NCI-H69 (cell line): Measurements from ENCODE around the gene ARHGAP27.
"Not testable (repeated sequence)": the region's sequence is repeated elsewhere in the genome, so short reads cannot be mapped to it uniquely, and the experiment has no call there.

Experiments used
- DNase-seq: peaks from one replicate; lab custom pipeline; 2025; lab: John Stamatoyannopoulos, UW

The ARHGAP27 gene, protein sequence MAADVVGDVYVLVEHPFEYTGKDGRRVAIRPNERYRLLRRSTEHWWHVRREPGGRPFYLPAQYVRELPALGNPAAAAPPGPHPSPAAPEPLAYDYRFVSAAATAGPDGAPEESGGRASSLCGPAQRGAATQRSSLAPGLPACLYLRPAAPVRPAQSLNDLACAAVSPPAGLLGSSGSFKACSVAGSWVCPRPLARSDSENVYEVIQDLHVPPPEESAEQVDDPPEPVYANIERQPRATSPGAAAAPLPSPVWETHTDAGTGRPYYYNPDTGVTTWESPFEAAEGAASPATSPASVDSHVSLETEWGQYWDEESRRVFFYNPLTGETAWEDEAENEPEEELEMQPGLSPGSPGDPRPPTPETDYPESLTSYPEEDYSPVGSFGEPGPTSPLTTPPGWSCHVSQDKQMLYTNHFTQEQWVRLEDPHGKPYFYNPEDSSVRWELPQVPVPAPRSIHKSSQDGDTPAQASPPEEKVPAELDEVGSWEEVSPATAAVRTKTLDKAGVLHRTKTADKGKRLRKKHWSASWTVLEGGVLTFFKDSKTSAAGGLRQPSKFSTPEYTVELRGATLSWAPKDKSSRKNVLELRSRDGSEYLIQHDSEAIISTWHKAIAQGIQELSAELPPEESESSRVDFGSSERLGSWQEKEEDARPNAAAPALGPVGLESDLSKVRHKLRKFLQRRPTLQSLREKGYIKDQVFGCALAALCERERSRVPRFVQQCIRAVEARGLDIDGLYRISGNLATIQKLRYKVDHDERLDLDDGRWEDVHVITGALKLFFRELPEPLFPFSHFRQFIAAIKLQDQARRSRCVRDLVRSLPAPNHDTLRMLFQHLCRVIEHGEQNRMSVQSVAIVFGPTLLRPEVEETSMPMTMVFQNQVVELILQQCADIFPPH

DNA sequence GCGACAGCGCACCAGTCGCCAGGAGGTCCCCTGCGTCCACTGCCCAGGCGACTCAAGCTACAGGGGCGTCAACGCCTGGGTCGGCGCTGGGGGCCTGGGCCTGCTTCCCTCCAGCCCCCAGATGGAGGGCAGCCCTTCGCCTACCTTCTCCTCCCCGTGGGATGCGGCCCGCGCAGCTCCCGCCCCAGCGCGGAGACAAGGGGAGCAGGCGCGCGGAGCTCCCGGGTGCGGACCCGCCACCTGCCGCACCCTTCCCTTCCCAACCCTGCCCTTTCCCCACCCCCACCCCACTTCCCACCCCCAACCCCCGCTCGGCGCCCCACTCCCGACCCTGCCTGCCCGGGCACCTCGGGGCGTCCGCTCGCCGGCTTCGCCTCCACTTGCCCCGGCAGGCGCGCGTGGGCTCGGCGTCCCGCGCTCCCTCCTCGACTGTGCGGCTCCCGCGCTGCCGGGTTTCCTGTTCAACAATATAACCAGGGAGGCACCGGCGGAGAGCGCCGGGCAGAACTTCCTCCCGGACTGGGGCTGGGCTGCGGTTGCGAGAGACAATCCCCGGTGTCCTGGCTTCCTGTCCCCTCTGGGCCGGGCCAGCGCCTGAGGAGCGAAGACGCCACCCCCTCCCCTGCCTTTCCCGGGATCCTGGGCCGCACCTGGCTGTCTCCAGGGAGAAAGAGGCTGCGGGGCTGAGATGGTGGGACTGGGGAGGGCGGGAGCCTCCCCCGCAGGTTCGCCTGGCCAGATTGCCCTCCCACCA is at the start of gene ARHGAP27:
Gene ARHGAP27 (minus strand): TSS at position 466 of the 754 bp plus-strand sequence. CDS start 2,591 bp downstream, outside the sequence.
- peak; percentile 59 for DNase-seq

- DNase-seq, result peak; percentile 26
Observed at GRCh38 chr17:45482317-45482716, 49.6 kb upstream of the ARHGAP27 start.

DNA sequence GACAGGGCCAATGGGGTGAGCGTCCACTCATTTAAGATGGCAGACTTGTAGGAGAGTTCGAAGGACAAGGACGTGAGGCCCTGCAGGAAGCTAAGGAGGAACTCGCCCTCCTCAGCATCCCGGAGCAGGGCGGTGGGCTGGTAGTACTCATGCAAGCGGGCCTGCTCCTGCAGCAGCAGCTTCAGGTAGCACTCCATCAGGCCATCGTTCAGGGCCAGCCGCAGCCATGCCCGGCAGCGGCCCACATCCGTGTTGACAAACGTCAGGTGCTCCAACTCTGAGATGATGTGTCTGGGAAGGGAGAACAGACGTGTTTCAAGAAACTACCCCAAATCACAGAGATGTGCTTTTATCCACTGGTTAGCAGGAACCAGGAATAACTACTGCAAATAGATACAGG is 42.8 kb upstream of the ARHGAP27 start:
- DNase-seq, result not testable (repeated sequence)

- not testable (repeated sequence) for DNase-seq
Observed at GRCh38 chr17:45472249-45472648, 39.6 kb upstream of the ARHGAP27 start.

- DNase-seq, result not testable (repeated sequence)
Observed at GRCh38 chr17:45469204-45469563, 36.5 kb upstream of the ARHGAP27 start.

DNA sequence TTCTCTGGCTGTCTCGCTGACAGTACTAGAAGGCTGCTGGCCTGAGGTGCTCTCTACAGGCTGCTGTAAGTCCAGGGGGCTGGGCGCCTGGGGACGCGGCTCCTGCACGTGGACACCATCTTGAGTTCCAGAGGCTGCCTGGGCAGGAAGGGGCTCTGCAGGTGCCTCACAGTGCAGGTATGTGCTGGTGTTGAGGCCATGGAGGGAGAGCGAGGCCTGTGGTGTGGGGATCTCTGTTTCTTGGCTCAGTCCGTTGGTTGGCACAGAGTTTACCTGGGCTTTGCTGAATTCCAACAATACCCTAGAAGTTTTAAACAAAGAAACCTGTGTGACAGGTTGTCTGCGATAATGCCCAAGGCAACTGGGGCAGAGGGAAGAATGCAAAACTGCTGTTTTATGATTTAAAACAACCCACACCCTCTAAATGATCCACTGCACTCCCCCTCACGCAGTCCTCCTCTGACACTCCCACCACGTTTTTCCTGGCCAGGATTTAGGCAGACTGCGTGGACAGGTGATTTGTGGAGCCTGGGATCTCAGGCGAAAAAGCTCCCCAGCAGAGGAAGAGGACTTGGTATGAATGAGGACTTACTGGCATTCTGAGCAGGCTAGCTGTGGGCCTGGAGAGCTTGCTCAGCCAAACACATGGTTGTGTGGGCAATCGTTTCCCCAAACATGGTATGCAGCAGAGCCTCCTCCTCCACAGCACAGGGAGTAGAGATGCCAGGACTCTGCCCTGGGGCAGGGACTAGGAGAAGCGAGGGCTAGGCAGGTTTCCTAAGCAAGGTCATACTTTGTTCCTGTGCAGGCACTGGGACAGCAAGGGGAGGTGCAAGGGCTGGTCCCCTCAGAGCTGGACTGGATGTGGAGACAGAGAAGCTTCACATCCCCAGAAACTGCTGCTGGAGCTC is 35.9 kb upstream of the ARHGAP27 start:
- not testable (repeated sequence) for DNase-seq

- peak; percentile 72 for DNase-seq
Observed at GRCh38 chr17:45461524-45462327, 29.1 kb upstream of the ARHGAP27 start.

DNA sequence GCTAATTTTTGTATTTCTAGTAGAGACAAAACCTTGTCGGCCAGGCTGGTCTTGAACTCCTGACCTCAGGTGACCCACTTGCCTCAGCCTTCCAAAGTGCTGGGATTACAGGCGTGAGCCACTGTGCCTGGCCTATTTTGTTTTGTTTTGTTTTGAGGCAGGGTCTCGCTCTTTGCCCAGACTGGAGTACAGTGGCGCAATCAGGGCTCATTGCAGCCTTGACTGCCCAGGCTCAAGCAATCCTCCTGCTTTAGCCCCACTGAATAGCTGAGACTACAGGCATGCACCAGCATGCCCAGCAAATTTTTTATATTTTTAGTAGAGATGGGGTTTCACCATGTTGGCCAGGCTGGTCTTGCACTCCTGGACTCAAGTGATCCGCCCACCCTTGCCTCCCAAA is 27.8 kb upstream of the ARHGAP27 start:
- not testable (repeated sequence) for DNase-seq

- not testable (repeated sequence) for DNase-seq
Observed at GRCh38 chr17:45454341-45454740, 21.7 kb upstream of the ARHGAP27 start.

GRCh38 chr17:45453731-45454130 is 21.1 kb upstream of the ARHGAP27 start:
- not testable (repeated sequence) for DNase-seq

DNA sequence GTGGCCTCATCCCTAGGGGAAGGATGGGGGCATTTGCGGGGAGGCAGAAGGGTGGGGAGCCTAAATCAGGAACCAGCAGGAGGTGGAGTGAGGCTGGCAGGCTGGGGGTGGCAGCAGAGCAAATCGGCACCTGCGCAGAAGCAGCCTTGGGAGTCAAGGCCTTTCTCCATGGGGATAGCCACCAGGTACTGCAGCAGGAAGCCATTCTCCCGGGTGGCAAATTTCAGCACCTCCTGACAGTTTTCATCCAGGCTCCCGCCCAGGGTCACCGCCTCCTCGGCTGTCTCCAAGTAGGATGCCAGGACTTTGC is 20.5 kb upstream of the ARHGAP27 start:
- DNase-seq, result not testable (repeated sequence)

DNA sequence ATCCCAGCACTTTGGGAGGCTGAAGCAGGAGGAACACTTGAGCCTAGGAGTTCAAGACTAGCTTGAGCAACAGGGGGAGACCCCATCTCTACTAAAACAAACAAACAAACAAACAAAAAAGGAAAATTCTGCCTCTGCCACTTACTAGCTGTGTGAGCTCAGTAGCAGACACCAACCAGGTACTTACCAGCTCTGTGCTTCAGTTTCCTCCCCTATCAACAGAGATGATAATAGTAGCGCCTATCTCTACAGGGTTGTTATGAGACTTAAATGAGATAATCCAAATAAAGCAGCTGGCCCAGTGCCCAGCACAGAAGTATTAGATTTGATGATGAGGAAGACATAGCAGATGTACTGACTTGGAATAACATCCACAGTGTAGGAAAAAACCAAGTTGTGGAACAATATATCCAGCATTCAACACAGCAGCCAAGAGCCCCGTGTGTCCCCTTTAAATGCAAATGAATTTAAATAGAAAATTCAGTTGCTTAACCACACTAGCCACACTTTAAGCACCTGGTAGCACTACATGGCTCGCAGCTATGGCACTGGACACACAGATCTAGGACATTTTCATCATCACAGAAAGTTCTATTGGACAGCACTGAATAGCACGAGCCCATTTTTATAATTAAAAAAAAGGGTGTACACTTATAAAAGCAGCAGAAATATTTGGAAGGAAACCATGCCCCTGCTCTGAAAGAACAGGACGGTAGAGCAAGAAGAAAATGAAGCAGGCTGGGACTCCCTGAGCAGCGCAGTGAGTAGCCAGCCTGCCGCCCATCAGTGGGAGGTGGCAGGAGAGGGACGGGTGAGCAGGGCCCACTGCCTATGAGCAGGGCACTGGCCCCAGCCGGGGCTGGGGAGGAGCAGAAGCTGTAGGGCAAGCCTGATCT is 19.9 kb upstream of the ARHGAP27 start:
- not testable (repeated sequence) for DNase-seq

DNA sequence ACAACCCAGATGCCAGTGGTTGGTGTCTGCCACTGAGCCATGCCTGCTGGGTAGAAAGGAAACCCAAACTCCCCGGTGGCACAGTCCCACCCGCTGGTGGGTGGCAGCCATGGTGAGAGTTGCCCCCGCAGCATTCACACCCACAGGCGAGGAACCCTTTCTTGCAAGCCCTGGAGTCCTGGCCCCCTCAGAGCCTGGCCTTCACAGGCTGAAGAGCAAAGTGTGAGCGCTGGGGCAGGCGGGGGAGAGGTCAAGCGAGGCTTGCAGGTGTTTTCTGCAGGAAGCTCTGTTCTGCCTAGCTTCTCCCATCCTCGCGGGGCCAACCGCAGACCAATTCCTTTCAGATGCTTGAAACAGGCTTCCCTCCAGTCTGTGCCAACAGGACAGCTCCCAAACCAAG is 19.0 kb upstream of the ARHGAP27 start:
- not testable (repeated sequence) for DNase-seq

- no peak for DNase-seq
Observed at GRCh38 chr17:45451131-45451530, 18.5 kb upstream of the ARHGAP27 start.

GRCh38 chr17:45449708-45450329 is 17.1 kb upstream of the ARHGAP27 start:
- DNase-seq, result not testable (repeated sequence)

DNA sequence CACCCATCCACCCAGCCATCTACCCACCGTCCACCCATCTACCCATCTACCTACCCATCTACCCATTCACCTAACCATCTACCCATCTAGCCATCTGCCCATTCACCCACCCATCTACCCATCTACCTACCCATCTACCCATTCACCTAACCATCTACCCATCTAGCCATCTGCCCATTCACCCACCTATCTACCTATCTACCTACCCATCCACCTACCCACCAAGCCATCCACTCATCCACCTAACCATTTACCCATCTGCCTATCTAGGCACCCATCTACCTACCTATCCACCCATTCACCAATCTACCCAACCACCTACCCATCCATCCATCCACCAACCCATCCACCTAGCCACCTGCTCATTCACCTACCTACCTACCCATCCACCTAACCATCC is 16.6 kb upstream of the ARHGAP27 start:
- not testable (repeated sequence) for DNase-seq

DNA sequence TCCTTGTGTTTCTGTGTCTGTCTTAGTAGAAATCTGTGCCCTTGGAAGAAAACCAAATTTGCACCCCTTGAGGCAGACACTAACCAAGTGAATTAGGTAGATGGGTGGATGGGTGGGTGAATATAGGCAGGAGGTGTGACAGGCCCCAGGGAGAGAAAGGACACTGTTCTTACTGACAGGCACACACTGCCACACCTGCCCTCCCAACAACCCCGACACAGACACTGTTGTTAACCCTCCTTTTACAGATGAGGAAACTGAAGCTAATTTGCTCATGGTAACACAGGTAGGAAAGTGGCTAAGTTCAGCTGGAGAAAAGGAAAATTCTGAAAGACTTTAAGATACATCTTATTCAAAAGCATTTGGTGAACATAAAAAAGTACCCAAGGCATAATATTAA is 15.8 kb upstream of the ARHGAP27 start:
- not testable (repeated sequence) for DNase-seq

- not testable (repeated sequence) for DNase-seq
Observed at GRCh38 chr17:45448066-45448465, 15.4 kb upstream of the ARHGAP27 start.

- not testable (repeated sequence) for DNase-seq
Observed at GRCh38 chr17:45447650-45448049, 15.0 kb upstream of the ARHGAP27 start.
